NK-92 treated with Interleukin-12 subunit alpha and Interleukin-12 subunit beta, amount 100 ng/mL, for 24 hours (cell line): ENCODE data around the gene RAI1.

ENCODE experiments used
- DNase-seq: peaks from one replicate; lab custom pipeline; 2025; lab: John Stamatoyannopoulos, UW

RAI1 gene

DNA sequence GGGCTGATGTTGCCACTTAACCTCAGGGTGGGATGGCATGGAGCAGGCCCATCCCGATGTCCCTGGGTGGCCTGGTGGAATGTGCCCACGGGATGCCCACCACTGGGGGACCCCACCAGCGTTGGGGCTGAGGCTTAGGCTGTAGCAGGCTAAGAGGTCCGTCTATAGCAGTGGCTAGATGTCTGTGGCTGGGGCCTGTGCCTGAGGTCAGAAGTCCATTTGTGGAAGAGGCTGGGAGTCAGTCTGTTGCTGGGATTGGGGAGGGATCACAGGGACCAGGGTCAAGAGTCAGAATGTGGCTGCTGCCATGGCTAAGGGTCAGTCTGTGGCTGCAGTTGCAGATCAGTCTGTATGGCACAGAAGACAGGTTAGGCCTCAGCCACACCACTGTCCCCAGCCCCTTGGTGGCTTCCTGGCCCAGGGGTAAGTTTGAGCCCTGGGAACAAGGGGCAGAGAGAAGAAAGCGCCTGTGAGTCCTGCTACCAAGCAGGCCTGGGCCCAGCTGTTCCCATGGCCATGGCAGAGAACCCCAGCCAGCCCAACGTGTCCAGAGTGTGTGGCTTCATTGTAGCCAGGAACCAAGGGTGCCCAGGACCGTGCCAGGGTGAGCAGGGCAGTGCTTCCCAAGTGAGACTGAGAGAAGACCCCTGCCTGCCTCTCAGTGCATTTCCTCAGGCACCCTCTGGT lies 35.7 kb downstream of the RAI1 start:
- no peak for DNase-seq

DNA sequence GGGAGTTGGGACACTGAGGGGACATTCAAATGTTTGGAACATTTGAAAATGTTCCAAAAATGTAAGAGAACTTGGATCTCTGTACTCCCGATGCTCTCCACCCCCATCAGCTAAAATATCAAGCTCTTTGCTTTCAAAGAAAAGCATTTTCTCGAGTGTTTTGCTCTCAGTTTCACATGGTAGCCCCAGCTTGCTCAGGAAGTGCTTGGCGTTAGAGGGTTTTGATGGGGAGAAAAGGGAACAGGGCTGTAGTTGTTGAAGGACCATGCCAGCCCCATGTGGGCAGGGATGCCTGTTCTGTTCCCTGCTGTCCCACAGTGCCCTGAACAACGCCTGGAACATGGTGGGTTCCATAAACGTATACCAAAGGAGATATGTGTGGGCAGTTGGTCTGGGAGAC lies 37.0 kb downstream of the RAI1 start:
- DNase-seq: no peak

DNA sequence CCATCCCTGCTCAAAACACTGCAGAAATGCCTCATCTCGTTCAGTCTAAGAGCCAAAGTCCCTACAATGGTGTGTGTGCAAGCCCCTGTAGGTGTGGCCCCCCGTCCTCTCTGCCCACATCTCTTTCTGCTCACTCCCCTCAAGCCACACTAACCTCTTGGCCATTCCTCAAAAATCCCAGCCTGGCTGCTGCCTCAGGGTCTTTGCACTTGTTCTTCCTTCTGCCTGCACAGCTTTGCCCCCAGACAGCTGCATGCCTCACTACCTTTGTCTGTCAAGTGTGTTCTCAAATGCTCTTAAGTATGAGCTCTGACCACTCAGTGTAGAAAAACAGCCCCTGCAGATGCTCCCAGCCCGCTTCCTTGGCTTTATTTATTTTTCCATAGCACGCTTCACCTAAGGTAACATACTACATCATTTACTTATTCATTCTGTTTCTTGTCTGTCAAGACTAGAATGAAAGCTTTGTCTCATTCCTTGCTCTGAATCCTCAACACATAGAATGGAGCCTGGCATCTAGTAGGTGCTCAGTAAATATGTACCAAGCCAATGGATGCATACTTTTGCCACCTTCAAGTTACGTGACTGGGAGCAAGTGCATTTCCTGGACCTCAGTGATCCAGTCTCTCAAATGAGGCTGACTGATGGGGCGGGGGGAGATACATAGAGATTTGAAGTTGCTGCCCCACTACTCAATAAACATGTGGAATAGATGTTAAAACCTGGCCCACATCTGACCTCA lies 38.1 kb downstream of the RAI1 start:
- DNase-seq: no peak

DNA sequence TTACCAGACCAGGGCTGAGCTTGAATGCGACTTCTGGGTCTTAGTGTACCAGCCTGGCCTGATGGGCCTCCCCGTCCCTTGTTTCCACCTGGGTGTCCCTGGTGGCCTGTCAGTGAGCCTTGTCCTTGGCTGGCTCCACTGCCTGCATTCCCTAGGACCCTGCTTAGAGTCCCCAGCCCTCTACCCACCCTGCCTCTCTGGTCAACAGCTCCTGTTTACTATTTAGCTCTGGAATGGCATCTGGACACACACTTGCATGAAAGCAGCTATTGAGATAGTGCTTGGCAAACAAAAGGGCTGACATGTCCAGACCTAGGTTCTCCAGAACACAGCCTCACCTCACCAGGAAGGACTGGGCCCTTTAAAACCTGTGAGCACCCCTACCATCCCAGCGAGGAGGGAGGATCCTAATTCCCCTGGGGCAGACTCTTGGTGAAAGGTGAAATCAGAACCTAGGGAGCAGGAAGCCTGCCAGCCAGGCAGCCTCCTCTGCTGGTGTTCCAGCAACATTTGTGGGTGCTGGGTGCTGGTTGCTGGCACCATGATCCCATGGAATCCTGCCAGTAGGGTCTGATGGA lies 38.8 kb downstream of the RAI1 start:
- no peak for DNase-seq

DNA sequence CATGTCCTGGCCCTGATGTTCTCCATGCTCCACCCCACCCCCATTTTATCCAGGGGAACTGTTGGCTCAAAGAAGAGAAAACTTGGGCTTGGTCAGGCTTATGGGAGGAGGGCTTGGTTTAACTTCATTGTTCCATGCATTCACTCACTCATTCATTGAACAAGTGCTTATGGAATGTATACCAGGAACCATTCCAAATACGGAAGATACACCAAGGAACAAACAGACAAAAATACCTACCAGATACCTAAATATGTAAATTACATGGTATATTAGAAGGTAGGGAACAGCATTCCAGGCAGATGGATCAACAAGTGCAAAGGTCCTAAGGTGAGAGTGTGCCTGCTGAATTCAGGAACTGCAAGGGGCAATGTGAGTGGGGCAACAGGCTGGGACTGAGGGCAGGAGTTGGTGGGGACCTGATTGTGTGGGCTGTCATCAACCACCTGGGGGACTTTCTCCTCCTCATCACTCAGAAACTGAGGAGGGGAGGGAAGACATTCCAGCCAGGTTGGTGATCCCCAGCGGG lies 39.9 kb downstream of the RAI1 start:
- DNase-seq: no peak

DNA sequence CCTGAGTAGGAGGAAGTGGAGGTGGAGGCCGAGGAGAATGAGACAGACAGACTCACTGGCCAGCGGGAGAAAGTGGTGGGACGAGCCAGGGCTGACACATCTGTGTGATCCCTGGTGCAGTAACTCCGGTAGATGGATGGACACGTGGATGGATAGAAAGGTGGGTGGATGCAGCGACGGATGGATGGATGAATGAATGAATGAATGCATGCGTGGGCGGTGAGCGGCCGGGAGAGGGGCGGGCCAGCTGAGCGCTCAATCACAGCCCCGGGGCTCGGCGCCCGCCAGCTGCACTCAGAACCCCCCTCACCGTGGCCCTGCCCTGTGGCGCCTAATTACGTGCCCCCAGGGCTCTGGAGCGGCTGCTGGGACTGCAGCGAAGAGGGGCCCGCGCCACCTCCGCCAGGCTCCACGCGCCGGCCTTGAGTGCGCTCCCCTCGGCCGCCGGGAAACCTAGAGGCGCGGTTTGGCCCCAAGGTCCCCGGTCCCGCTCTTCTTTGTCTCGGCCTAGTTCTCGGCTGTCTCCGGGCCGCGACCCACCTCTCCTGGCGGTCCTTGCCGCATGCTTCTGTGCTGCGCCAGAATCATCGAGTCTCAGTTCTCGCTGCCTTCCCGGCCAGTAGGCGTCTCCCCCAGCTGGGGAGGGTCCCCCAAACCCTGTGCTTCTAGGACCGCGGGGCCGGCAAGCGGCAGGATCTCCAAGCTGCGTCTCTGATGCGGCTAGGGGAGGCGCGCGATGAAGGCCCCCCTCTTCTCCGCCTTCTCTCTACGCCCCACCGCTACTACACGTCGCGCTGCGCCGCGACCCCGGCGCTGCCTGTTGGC lies 41.0 kb downstream of the RAI1 start:
- no peak for DNase-seq

DNA sequence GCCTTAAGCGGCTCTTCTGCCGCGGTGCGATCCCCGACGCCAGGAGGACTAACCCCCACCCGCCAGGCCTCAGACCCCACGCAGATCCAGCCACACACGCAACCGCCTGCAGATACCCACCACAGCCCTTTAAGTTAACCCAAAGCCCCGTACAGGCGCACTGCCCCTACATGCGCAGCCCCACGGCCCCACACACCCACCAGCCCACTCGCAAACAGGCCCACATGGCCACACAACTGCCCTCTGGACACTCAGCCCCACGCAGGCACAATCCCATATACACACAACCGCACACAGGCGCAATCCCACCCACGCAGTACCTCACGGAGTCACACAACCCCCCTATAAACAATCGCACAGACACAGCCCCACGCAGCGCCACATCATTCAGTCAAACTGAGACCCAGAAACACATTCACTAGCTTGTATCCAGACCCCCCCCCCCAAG lies 41.7 kb downstream of the RAI1 start:
- no peak for DNase-seq

DNA sequence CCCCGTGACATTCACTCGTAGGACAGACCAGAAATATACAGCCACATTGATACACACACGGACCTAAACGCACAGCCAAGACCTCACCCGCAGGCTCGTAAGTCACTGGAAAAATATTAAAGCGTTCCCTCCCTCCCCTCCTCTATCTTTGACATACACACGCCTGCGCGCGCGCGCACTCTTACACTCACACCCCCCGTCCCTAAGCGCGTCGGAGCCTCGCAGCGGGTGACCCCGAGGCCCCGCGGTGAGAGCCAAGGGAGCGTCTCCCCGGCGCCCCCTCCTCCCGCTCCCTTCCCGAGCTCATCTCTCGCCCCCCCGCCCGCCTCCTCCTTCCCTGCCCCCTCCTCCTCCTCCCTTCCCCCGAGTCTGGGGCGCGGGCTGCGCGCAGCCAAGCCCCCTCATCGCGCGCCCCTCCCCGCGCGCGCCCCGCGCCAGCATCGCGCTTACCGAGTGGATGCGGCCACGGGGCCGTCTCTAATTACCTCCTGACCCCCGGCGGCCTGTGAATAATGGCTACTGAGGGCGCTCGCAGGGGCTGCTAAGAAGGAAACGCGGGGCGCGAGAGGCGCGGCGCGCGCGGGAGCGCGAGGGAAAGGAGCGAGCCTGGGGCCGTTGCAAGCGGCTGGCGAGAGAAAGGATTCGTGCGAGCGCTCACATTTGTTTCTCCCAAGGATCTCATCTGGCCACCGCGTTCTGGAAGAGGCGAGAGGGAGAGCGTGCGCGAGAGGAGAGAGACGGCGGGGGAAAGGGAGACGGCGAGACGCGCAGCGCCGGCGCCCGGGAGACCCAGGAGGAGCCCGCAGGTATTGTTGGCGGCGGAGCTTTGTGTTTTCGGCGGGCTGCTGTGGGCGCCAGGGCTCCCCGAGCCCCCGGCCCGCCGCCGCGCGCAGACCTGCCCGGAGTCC lies 42.4 kb downstream of the RAI1 start:
- DNase-seq: no peak

DNA sequence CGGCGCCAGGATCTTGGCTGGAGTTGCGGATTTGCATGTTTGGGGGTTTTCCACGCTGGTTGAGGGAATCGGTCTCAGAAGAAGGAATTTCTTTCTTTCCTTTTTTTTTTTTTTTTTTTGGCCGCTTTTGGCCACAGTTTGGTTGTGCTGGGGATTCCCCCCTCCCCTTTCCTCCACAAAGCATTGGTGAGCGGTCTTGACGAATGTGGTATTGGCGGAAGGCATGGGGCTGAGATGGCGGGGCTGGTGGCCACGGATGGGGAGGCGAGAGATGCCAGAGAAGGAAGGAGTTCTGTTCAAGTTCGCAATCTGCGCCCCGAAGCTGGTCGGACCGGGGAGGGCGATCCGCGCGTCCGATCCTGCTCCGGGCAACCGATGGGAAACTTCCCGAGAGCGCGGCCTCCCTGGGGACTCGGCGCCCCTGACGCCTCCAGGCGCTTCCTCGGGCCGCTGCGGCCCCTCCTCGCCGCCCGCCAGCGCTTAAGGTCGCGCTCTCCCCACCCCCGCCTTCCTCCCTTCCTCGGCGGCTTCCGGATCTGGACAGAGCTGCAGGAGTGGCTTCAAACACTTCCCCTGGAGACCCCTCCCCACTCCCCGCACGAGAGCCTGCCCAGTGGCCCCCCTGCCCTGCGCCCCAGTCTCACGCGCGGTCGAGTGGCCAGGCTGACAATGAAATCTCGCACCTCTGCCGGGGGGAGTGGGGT lies 43.2 kb downstream of the RAI1 start:
- DNase-seq: no peak

DNA sequence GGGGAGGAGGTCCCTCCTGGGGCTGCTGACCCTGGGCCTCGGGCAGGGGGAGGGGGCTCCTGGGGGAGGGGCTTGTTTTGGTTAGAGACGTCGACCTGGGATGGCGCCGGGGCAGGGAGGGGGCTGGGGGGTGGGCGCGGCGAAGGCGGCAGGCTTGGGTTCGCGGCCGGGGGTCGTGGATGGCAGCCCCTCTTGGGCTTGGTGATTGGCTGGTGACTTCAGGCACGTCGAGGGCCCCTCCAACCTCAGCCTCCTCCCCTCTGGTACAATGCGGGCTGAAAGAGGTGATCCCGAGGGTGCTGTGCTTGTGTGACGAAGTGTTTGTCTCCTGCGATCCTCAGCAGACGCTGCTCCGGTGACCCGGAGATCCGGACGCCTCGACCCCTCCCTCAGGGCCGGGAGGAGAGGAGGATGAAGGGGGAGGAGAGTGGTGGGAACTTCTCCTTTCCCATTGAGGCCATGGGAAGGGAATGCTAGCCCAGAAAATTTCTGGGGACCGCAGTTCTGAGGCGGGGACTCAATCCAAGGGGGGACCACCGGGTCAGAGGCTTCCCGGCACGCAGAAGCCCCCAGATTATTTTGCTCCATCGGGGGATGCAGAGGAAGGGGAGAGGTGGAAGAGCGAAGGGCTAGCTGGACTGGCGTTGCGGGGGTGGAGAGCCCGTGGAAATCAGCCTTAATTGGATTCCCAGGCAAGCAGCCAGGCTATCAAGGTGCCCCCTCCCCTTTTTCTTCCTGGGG lies 43.9 kb downstream of the RAI1 start:
- no peak for DNase-seq

DNA sequence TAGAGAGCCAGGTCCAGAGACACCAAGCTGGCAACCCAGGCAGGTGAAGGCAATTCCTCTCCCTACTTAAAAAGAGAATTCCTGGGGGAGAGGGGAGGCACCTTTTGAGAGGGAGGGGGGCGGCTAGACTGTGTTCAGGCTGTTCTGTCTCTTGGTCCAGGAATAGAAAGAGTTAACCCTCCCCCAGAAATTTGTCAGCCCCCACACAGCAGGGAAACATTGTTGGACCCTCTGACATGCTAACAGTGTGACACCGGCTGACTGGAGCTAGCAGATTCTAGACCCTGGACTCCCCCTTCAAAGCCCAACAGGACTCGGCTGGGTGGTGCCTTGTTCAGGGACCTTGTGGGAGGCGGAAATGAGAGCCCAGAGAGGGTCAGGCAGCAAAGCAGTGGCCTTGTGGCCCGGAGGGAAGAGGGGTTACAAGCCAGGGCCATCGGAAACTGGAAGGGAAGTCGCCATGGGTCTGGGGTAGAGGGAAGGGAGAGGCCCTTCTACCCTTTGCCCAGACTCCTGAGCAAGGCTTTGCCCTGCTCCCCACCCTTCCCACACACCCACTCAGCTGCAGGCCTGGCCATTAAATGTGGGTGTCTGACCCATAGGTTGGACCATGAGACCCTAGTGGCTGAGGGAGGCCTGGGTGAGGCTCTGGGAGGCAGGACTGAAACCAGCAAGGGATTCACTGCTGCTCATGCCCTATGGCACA lies 44.6 kb downstream of the RAI1 start:
- no peak for DNase-seq

DNA sequence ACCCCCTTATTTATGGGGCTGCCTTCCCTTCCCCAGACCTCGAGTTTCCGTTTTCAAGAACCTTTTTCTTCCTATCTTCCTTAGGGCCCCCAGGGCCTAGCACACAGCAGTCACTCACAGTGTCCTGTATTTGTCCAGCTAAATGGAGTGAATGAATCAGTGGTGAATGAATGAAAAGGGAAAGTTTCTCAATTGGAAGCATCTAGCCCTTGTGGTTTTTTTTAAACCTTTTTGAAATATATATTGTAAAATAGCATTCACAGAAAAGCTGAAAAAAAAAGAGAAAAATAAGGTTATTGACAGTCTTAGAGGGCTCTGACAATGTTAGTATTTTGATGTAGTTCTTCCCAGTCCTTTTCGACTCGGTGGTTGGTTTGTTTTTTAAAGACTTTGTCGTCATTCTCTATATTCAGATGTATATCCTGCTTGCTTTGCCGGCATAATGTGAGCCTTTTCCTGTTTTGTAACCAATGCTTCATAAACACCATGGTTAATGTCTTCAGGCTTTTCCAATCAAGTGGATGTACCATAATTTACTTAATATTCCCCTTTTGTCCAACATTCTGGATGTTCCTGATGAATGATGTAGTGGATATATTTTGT lies 45.3 kb downstream of the RAI1 start:
- no peak for DNase-seq

DNA sequence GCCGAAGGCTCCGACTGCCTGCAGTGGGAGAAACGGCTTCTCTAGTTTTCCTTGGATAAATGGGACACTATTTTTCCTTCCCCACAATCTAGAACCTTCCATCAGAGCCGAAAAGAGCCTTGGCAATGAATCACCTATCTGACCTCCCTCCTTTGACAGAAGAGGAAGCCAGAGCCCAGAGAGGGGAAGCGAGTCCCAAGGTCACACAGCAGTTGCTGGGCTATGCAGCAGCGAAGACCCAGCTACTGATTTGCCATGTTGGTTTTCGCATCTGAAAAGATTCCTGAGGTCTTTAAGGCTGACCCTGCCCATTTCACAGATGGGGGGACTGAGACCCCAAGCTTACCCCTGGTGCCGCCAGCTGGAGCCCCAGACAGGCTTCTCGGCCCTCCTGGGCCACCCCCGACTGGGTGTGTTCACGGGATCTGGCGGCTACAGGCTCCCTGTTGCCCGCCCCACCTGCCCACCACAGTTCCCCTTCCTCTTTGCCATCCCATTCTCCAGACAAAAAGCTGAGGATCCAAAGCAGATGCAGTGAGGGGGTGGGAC lies 45.9 kb downstream of the RAI1 start:
- no peak for DNase-seq

DNA sequence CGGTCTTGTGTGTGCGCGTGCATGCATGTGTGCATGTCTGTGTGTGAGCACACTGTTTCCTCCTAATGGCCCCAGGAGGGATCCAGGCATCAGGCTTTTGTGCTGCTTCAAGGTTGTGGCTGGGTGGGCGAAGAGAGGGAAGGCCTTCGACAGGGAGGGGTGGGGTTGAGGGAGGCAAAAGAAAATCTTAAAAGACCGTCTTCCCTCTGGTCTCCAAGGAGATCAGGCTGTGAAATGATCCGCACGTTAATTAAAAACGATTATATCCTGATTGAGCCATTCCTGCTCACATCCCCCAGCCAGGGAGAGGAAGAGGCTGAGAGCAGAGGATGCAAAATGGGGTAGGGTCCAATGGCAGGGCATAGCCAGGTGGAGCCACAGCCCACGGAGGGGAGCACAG lies 46.9 kb downstream of the RAI1 start:
- DNase-seq: no peak

DNA sequence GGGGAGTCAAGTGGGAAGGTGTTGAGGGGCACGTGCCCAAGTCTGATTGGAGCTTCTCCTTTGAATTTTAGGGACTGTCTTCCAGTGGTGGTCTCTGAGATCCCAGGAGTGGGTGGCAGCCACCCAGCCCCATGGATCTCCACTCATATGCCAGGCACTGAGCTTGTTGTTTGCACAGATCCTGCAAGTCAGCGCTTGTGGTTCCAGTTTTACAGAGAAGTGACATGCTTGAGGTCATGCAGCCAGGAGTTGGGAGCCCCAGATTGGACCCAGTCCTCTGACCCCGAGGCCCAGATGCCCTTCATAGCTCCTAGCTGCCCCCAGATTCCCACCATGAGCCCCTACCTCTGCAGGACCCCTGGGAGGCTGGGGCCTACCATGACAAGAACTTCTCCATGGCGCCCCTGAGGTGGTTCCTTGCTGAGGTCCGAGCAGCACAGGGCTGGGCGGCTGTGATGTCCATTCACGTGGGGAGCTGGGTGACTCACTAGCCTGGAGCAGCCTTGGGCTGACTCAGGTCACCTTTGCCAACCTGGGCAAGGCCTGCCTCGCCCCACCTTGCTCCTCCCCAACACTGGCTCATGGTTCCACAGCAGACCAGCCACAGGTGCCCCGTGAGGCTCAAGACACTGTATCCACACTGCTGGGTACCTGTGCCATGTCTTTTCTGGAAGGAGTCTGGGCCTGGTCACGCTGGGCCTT lies 47.4 kb downstream of the RAI1 start:
- no peak for DNase-seq

DNA sequence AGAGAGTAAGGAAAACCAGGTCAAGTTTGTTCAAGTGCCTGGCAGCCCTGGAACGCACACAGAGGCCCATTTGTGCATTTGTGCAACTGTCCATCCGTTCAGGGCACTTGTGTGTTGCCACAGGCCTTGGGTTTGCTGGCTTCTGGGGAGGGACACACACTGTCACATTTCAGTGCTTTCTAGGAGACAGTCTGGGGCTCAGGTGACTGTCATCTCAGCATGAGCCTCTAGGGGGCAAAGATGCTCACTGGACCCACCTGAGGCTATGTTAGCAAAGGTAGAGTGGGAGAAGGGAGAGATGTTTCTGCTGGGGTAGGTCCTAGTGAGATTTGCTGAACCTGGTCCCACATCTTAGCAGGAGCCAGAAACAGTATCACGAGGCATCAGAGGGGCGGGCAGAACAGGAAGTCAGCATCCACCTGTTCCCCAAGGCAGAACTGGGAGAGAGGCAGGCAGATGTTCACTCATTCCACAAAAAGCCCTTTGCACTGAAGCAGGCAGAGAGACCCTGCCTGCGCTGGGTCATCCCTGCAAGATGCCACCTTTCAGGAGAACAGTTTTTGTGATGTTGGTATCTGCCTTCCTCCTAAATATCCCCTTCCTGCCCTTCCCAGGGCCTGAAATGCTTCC lies 48.5 kb downstream of the RAI1 start:
- no peak for DNase-seq

DNA sequence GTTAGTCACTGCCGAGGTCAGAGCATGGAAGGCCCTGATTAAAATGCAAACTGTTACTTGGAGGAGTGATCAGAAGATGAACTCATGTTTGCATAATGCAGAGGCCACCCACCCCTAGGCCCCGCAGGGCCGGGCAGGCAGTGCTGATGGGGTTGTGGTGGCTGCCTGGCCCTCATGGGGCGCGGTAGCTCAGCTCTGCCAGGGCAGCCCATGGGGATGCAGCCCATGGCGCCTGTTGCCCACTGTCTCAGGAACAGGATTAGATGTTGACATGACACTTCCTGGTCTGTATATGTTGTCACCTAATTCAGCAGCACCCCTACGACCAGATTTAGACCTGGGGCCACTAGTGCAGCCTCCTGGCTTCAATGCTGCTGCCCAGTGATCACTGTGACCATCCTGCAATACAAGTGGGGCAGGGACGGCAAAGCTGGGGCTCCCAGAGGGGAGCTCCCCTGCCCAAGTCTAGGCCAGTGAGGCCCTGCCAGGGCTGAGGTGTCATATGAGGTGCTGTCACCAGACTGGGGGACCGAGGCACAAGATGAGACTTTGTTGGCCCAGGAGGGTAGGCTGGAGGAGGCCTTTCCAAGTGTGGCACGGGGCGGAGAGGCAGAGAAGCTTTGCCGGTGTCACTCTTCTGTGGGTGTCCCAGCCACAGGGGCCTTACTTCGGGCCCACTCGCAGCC lies 49.1 kb downstream of the RAI1 start:
- no peak for DNase-seq
